ENCODE results near the gene ZNF418. TPM values are rescaled to one million over a fixed set of nuclear protein-coding genes. Genes with fewer than 3 reads are reported as not detected.
"Not testable (repeated sequence)": the region's sequence is repeated elsewhere in the genome, so short reads cannot be mapped to it uniquely, and the experiment has no call there.

The ZNF418 gene
- total RNA-seq, 2 donors from 2014 or later, result 2.6 to 15.3 TPM

DNA sequence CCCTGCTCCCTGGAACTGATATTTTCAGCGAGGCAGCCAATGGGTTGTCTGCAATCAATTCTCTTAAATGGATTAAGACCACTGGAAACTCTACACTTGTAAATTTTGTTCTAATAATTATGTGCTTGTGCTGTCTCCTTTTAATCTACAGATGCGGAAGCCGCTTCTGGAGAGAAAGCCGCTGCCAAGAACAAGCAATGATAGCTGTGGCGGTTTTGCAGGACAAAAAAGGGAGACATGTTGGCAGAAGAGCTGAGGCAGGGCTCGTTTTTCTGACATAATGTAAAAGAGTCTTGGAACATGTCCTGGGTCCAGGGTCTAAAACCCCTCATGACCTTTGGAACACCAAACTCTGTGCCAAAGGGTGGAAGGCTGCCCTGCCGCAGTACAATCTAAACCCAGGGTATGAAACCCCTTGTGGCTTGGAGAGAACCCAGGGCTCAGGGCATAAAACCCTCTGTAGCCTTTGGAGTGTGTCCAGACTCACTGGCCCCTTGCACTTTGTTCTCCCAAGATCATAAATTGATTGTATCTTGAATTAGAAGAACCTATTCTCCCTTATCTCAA is 31.5 kb downstream of the ZNF418 start:
- TF ChIP-seq, protein P1, sequence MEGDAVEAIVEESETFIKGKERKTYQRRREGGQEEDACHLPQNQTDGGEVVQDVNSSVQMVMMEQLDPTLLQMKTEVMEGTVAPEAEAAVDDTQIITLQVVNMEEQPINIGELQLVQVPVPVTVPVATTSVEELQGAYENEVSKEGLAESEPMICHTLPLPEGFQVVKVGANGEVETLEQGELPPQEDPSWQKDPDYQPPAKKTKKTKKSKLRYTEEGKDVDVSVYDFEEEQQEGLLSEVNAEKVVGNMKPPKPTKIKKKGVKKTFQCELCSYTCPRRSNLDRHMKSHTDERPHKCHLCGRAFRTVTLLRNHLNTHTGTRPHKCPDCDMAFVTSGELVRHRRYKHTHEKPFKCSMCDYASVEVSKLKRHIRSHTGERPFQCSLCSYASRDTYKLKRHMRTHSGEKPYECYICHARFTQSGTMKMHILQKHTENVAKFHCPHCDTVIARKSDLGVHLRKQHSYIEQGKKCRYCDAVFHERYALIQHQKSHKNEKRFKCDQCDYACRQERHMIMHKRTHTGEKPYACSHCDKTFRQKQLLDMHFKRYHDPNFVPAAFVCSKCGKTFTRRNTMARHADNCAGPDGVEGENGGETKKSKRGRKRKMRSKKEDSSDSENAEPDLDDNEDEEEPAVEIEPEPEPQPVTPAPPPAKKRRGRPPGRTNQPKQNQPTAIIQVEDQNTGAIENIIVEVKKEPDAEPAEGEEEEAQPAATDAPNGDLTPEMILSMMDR (IDR thresholded peaks at IDR 0.05), result no peak
- no peak for TF ChIP-seq POLR2A (IDR thresholded peaks at IDR 0.05)
- 62 to 69% methylated on average over 7 of the region's 7 CpGs for WGBS, 2 donors
- H3K27ac ChIP-seq, result no peak overlapping the region
- intact Hi-C loops (cut with DNase I), result no loop called here
- no peaks in the 10 kb centered on the region for H3K27me3 ChIP-seq
- H3K4me1 ChIP-seq, result no peaks in the 10 kb centered on the region
- H3K4me3 ChIP-seq, result no peak overlapping the region
- ATAC-seq (no peak), DNase-seq (no peak)
- no peaks in the 10 kb centered on the region for H3K36me3 ChIP-seq (replicated peaks in 1 of 2; ENCODE audit: insufficient read depth in 1 of 2, low read depth in 2 of 2)
- H3K9me3 ChIP-seq, result peaks cover 0 to 27% (median 0%) of the 10 kb centered on the region in 3 donors

DNA sequence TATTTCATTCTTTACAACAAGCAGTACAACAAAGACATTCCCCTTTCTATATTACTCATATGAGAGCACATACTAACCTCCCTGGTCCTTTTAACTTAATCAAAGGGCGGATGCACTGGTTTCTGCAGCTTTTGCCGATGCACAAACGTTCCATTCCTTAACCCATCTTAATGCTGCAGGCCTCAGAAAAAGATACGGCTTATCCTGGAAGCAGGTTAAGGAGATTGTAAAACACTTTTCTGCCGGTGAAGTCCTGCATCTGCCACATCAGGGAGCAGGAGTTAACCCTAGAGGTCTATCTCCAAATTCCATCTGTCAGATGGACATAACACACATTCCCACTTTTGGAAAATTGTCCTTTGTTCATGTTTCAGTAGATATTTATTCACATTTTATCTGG is 34.9 kb downstream of the ZNF418 start:
- intact Hi-C loops (cut with DNase I), result no loop called here
- 84 to 89% methylated on average over 5 of the region's 5 CpGs for WGBS, 2 donors
- Histone ChIP-seq H3K36me3 (replicated peaks in 1 of 2; ENCODE audit: insufficient read depth in 1 of 2, low read depth in 2 of 2) (no peaks in the 10 kb centered on the region), H3K4me1 (no peaks in the 10 kb centered on the region), H3K4me3 (no peak overlapping the region), H3K27me3 (no peaks in the 10 kb centered on the region), H3K27ac (no peak overlapping the region), H3K9me3 (peaks cover 0 to 17% (median 0%) of the 10 kb centered on the region in 3 donors)
- ATAC-seq, result no peak
- no peak for TF ChIP-seq POLR2A (IDR thresholded peaks at IDR 0.05)
- TF ChIP-seq, protein P1 (IDR thresholded peaks at IDR 0.05), result no peak
- DNase-seq, result no peak

DNA sequence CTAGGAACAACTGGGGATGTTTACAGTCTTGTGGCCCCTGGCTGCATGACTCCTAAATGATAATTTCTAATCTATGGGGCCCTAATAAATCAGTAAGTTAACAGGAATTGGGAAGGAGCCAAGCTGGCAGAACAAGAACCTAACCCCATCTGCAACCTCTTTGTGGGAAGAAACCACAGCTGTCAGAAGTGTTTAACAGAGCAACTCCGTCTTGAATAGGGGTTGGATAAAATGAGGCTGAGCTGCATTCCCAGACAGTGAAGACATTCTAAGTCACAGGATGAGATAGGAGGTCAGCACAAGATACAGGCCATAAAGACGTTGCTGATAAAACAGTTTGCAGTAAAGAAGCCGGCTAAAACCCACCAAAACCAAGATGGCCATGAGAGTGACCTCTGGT is 44.5 kb downstream of the ZNF418 start:
- H3K4me3 ChIP-seq; intact Hi-C loops (cut with DNase I); H3K4me1 ChIP-seq; H3K27ac ChIP-seq; DNase-seq; H3K27me3 ChIP-seq; H3K36me3 ChIP-seq (replicated peaks in 1 of 2; ENCODE audit: insufficient read depth in 1 of 2, low read depth in 2 of 2); ATAC-seq: not testable (repeated sequence)
- peaks cover 0 to 15% (median 0%) of the 10 kb centered on the region in 3 donors for H3K9me3 ChIP-seq
- 43 to 46% methylated on average over 3 of the region's 3 CpGs for WGBS, 2 donors

DNA sequence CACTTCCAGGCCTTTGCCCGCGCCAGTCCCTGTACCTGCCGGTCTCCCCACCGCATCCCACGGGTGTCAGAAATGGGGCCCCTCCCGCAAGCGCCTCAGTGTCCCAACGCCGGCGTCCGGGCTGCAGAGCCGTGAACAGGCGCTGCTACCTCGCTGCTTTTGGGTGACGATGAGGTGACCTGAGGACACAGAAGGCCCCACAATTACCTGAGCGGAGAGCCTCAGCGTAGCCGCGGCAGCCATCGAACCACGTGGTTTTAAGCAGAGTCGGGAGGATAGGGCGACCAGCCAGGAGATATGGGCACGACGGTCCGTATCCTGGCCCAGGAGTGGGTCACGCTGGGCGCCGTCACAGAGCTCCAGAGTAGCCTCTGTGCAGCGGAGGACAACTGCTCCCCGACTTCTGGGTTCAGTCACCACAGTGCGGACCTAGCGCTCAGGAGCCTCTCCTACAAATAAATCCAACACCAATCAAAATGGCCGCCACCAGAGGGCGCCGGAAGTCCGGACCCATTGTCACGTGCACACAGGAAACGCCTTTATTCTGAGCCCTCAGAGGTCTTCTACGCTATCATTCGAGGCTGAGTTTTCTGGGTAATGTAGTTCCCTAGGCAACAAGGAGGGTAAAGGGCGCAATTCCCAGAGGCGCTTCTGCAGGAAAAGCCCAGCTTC is 46.5 kb downstream of the ZNF418 start, which contains the start of gene ZNF814:
Gene ZNF814, minus strand, starts transcription at position 478 of the 672 bp plus-strand sequence. Its CDS starts 235 bp downstream, at position 243.
- Histone ChIP-seq H3K4me3 (peak within 1 kb of the TSS; percentile 3 to 53), H3K27me3 (no peaks in the 10 kb centered on the region), H3K36me3 (replicated peaks in 1 of 2; ENCODE audit: insufficient read depth in 1 of 2, low read depth in 2 of 2) (no peaks in the 10 kb centered on the region), H3K9me3 (peaks cover 0 to 23% (median 0%) of the 10 kb centered on the region in 3 donors), H3K4me1 (no peaks in the 10 kb centered on the region), H3K27ac (peak within 1 kb of the TSS; percentile 13 to 68 (median 54))
- 8 to 17% methylated on average over 6 to 43 of the region's 43 CpGs for WGBS, 2 donors
- ATAC-seq, result peak; percentile 93
- intact Hi-C loops (cut with DNase I), result no loop called here
- DNase-seq, result peak; percentile 68 to 80 (median 74)
- peak in 2 of 3 donors; percentile 39 to 50 for TF ChIP-seq POLR2A (IDR thresholded peaks at IDR 0.05)
- TF ChIP-seq, protein P1 (IDR thresholded peaks at IDR 0.05), result peak in 4 of 7 experiments; percentile 25 to 33 (median 26)

DNA sequence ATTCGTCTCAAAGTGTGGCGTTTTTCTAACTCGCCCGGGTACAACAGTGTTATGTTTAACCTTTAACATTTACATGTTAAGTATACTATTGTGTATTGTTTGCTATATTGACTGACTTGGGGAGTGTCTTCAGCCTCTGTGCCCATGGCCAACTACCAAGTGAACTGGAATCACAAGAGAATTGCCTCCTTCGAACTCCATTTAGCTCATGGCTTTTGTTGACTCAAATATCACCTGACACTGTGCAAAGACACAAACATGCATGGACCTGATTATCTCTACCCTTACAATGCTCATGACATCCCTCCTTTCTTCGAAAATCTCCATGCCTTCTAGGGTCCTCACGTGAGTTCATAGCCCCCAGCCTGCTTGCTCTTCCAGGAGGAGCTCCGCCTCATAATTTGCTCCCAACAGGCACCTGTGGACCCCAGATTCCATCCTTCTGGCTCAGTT is 47.1 kb downstream of the ZNF418 start:
- Histone ChIP-seq H3K36me3 (replicated peaks in 1 of 2; ENCODE audit: insufficient read depth in 1 of 2, low read depth in 2 of 2) (no peaks in the 10 kb centered on the region), H3K9me3 (peaks cover 0 to 23% (median 0%) of the 10 kb centered on the region in 3 donors), H3K27me3 (no peaks in the 10 kb centered on the region), H3K4me1 (no peaks in the 10 kb centered on the region), H3K27ac (peak overlapping the region; percentile 13 to 68 (median 54)), H3K4me3 (peak overlapping the region in 1 of 2 donors; percentile 3)
- intact Hi-C loops (cut with DNase I), result no loop called here
- WGBS, 2 donors, result 16 to 17% methylated on average over 8 of the region's 8 CpGs
- DNase-seq (no peak), ATAC-seq (no peak)
- TF ChIP-seq, protein P1 (IDR thresholded peaks at IDR 0.05), result no peak
- no peak for TF ChIP-seq POLR2A (IDR thresholded peaks at IDR 0.05)

Data from body of pancreas (tissue), 4 donors.